Ishikawa (cell line): ENCODE measurements around the gene KCTD16.

Source experiments
- CEBPB ChIP-seq: IDR thresholded peaks from 2 replicates; pipeline ENCODE4 v1.6.1; 2012
- CREB1 ChIP-seq: IDR thresholded peaks from 2 replicates; pipeline ENCODE4 v1.6.1; 2012; ENCODE audit warnings: low read depth
- EGR1 ChIP-seq: IDR thresholded peaks from 2 replicates; pipeline ENCODE4 v1.6.1; 2012
- EP300 ChIP-seq: IDR thresholded peaks from 2 replicates; pipeline ENCODE4 v1.6.1; 2012; ENCODE audit warnings: borderline replicate concordance
- FOXM1 ChIP-seq: IDR thresholded peaks from 2 replicates; pipeline ENCODE4 v1.6.1; 2012; ENCODE audit warnings: low read depth, borderline replicate concordance
- MAX ChIP-seq: IDR thresholded peaks from 2 replicates; pipeline ENCODE4 v1.6.1; 2012
- NFIC ChIP-seq: IDR thresholded peaks from 2 replicates; pipeline ENCODE4 v1.6.1; 2012
- RAD21 ChIP-seq: IDR thresholded peaks from 2 replicates; pipeline ENCODE4 v1.6.1; 2012; ENCODE audit warnings: low read depth
- REST ChIP-seq: IDR thresholded peaks from 2 replicates; pipeline ENCODE4 v1.6.1; 2012; ENCODE audit warnings: low read depth, mild to moderate bottlenecking
- TAF1 ChIP-seq: IDR thresholded peaks from 2 replicates; pipeline ENCODE4 v1.6.1; 2012; ENCODE audit warnings: low read depth, mild to moderate bottlenecking
- TCF12 ChIP-seq: IDR thresholded peaks from 2 replicates; pipeline ENCODE4 v1.6.1; 2012; ENCODE audit warnings: low read depth
- TEAD4 ChIP-seq: IDR thresholded peaks from 2 replicates; pipeline ENCODE4 v1.6.1; 2012
- USF1 ChIP-seq: IDR thresholded peaks from 2 replicates; pipeline ENCODE4 v1.6.1; 2012
- YY1 ChIP-seq: IDR thresholded peaks from 2 replicates; pipeline ENCODE4 v1.6.1; 2012; ENCODE audit warnings: low read depth
- ZBTB7A ChIP-seq: IDR thresholded peaks from 2 replicates; pipeline ENCODE4 v1.6.1; 2012; ENCODE audit warnings: low read depth

KCTD16 gene

GRCh38 chr5:144318011-144318410 is 147.3 kb downstream of the KCTD16 start:
- no peak for TF ChIP-seq FOXM1
- no peak for TF ChIP-seq EP300

- TF ChIP-seq TCF12: no peak
- no peak for TF ChIP-seq YY1
- TF ChIP-seq REST: no peak
- no peak for TF ChIP-seq TEAD4
- no peak for TF ChIP-seq NFIC
- TF ChIP-seq MAX: no peak
- TF ChIP-seq CREB1: no peak
- TF ChIP-seq EGR1: no peak
- no peak for TF ChIP-seq RAD21
- no peak for TF ChIP-seq CEBPB
- no peak for TF ChIP-seq USF1
- no peak for TF ChIP-seq FOXM1
- no peak for TF ChIP-seq ZBTB7A
Observed at GRCh38 chr5:144318460-144318859, 147.8 kb downstream of the KCTD16 start.

GRCh38 chr5:144323181-144323580 is 152.5 kb downstream of the KCTD16 start:
- no peak for TF ChIP-seq EP300
- no peak for TF ChIP-seq YY1
- TF ChIP-seq MAX: no peak
- no peak for TF ChIP-seq TAF1
- no peak for TF ChIP-seq ZBTB7A
- no peak for TF ChIP-seq FOXM1
- no peak for TF ChIP-seq TCF12
- TF ChIP-seq CREB1: no peak
- no peak for TF ChIP-seq EGR1
- no peak for TF ChIP-seq TEAD4
- no peak for TF ChIP-seq REST
- no peak for TF ChIP-seq CEBPB
- TF ChIP-seq USF1: no peak
- TF ChIP-seq NFIC: no peak

- TF ChIP-seq YY1 (no peak), TAF1 (no peak), TEAD4 (no peak), NFIC (no peak), EGR1 (no peak), FOXM1 (no peak), MAX (no peak), ZBTB7A (no peak), TCF12 (no peak), RAD21 (no peak), CREB1 (no peak), REST (no peak)
Observed at GRCh38 chr5:144325532-144325931, 154.9 kb downstream of the KCTD16 start.

GRCh38 chr5:144328494-144328893 is 157.8 kb downstream of the KCTD16 start:
- no peak for TF ChIP-seq CREB1
- TF ChIP-seq YY1: no peak
- TF ChIP-seq MAX: no peak
- TF ChIP-seq CEBPB: no peak
- no peak for TF ChIP-seq TCF12
- no peak for TF ChIP-seq USF1
- no peak for TF ChIP-seq EP300
- TF ChIP-seq EGR1: no peak
- TF ChIP-seq NFIC: no peak
- TF ChIP-seq ZBTB7A: no peak
- TF ChIP-seq RAD21: no peak
- TF ChIP-seq FOXM1: no peak
- no peak for TF ChIP-seq REST
- no peak for TF ChIP-seq TAF1
- no peak for TF ChIP-seq TEAD4
